ENCODE data around the gene ATP2C1. TPM values are rescaled to one million over a fixed set of nuclear protein-coding genes. Genes with fewer than 3 reads are reported as not detected.

Gene ATP2C1
- total and polyA plus RNA-seq, 2 of the 13 experiments (the other 11 are each of a cell fraction or from before 2014, with no cell fraction given): 32.4 to 37.6 TPM

DNA sequence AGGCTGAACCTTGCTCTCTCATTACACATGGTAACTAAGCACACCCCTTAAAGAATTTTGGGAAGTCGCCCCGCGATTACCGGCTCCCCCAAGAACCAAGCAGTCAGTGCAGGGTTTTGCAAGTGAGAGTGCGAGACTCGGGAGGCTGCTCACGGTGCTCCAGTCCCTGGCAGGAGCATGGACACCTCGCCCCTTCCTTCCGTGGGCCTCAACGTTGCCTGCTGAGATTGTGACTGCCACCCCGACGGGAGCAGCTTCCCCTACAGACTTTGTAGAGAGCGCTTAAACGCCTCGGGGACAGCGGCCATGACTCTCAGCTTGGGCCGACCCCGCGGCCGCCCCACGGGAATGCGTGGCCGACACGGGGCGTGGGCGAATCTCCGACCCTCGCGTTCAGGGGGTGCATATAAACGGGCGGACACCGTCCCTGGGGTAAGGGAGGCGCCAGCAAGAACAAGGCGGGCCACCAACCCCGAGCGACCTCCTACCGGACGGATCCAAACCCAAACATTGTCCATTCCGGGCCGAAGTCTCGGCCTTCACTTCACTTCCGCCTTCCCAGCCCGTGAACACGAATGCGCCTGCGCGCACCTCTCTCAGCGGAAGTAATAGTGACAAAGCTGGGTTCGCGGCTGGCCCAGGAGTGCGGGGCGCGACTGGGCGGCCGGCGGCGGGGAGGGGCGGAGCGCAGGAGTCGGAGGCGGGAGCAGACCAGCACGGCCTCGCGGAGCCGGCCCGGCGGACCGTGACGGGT is at the start of gene ATP2C1 (continued):
- TF ChIP-seq ZNF839 (CRISPR knock-in tag; IDR thresholded peaks at IDR 0.05; ENCODE audit: borderline replicate concordance) (peak; percentile 60; the same call in 1 of the 2 replicates), NFE2L2 (IDR thresholded peaks at IDR 0.05; ENCODE audit: low read length) (no peak), SMC3 (IDR thresholded peaks at IDR 0.05; ENCODE audit: low read length) (no peak), ZFP41 (CRISPR knock-in tag; IDR thresholded peaks at IDR 0.05; ENCODE audit: borderline replicate concordance) (no peak; the same call in 1 of the 2 replicates), ZMYM4 (CRISPR knock-in tag; IDR thresholded peaks at IDR 0.05) (peak; percentile 77), NKX3-1 (CRISPR knock-in tag; IDR thresholded peaks at IDR 0.05) (no peak), AGO2 (optimal IDR thresholded peaks at IDR 0.05; ENCODE audit: low read depth, low read length) (peak; percentile 90), POLR2AphosphoS5 (IDR thresholded peaks at IDR 0.05; ENCODE audit: low read depth, low read length) (peak; percentile 95), HNRNPK (IDR thresholded peaks at IDR 0.05; ENCODE audit: low read depth, low read length, poor library complexity, severe bottlenecking) (peak; percentile 98), MED1 (CRISPR knock-in tag; IDR thresholded peaks at IDR 0.05) (peak; percentile 44; the same call in 1 of the 2 replicates), RELA (CRISPR knock-in tag; IDR thresholded peaks at IDR 0.05) (no peak), HCFC1 (IDR thresholded peaks at IDR 0.05; ENCODE audit: low read depth, low read length) (peak; percentile 31; the same call in 1 of the 2 replicates), ZNF547 (CRISPR knock-in tag; IDR thresholded peaks at IDR 0.05) (peak; percentile 62; the same call in 1 of the 2 replicates), JUND (CRISPR knock-in tag; IDR thresholded peaks at IDR 0.05) (no peak), NCOA5 (CRISPR knock-in tag; IDR thresholded peaks at IDR 0.05) (no peak), ZNF615 (CRISPR knock-in tag; IDR thresholded peaks at IDR 0.05; ENCODE audit: borderline replicate concordance) (no peak), PHF21A (CRISPR knock-in tag; IDR thresholded peaks at IDR 0.05) (peak; percentile 49; the same call in 1 of the 2 replicates), ZNF3 (CRISPR knock-in tag; IDR thresholded peaks at IDR 0.05) (no peak), FOSL1 (CRISPR knock-in tag; IDR thresholded peaks at IDR 0.05; ENCODE audit: borderline replicate concordance) (no peak)
- TF ChIP-seq, protein P1, sequence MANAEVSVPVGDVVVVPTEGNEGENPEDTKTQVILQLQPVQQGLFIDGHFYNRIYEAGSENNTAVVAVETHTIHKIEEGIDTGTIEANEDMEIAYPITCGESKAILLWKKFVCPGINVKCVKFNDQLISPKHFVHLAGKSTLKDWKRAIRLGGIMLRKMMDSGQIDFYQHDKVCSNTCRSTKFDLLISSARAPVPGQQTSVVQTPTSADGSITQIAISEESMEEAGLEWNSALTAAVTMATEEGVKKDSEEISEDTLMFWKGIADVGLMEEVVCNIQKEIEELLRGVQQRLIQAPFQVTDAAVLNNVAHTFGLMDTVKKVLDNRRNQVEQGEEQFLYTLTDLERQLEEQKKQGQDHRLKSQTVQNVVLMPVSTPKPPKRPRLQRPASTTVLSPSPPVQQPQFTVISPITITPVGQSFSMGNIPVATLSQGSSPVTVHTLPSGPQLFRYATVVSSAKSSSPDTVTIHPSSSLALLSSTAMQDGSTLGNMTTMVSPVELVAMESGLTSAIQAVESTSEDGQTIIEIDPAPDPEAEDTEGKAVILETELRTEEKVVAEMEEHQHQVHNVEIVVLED (CRISPR knock-in tag; IDR thresholded peaks at IDR 0.05; ENCODE audit: borderline replicate concordance): peak; percentile 45; the same call in 1 of the 2 replicates
- TF ChIP-seq, protein P2, sequence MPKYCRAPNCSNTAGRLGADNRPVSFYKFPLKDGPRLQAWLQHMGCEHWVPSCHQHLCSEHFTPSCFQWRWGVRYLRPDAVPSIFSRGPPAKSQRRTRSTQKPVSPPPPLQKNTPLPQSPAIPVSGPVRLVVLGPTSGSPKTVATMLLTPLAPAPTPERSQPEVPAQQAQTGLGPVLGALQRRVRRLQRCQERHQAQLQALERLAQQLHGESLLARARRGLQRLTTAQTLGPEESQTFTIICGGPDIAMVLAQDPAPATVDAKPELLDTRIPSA (CRISPR knock-in tag; IDR thresholded peaks at IDR 0.05; ENCODE audit: borderline replicate concordance): no peak
- TF ChIP-seq, protein P3, sequence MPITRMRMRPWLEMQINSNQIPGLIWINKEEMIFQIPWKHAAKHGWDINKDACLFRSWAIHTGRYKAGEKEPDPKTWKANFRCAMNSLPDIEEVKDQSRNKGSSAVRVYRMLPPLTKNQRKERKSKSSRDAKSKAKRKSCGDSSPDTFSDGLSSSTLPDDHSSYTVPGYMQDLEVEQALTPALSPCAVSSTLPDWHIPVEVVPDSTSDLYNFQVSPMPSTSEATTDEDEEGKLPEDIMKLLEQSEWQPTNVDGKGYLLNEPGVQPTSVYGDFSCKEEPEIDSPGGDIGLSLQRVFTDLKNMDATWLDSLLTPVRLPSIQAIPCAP (CRISPR knock-in tag; IDR thresholded peaks at IDR 0.05; ENCODE audit: low read depth): no peak
- TF ChIP-seq, protein P4, sequence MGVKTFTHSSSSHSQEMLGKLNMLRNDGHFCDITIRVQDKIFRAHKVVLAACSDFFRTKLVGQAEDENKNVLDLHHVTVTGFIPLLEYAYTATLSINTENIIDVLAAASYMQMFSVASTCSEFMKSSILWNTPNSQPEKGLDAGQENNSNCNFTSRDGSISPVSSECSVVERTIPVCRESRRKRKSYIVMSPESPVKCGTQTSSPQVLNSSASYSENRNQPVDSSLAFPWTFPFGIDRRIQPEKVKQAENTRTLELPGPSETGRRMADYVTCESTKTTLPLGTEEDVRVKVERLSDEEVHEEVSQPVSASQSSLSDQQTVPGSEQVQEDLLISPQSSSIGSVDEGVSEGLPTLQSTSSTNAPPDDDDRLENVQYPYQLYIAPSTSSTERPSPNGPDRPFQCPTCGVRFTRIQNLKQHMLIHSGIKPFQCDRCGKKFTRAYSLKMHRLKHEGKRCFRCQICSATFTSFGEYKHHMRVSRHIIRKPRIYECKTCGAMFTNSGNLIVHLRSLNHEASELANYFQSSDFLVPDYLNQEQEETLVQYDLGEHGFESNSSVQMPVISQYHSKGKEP (CRISPR knock-in tag; IDR thresholded peaks at IDR 0.05): no peak
- TF ChIP-seq, protein P5, sequence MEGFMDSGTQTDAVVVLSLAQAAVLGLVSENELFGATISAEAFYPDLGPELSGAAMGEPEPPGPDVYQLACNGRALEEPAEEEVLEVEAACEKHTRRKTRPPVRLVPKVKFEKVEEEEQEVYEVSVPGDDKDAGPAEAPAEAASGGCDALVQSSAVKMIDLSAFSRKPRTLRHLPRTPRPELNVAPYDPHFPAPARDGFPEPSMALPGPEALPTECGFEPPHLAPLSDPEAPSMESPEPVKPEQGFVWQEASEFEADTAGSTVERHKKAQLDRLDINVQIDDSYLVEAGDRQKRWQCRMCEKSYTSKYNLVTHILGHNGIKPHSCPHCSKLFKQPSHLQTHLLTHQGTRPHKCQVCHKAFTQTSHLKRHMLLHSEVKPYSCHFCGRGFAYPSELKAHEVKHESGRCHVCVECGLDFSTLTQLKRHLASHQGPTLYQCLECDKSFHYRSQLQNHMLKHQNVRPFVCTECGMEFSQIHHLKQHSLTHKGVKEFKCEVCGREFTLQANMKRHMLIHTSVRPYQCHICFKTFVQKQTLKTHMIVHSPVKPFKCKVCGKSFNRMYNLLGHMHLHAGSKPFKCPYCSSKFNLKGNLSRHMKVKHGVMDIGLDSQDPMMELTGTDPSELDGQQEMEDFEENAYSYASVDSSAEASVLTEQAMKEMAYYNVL (CRISPR knock-in tag; IDR thresholded peaks at IDR 0.05; ENCODE audit: borderline replicate concordance): peak; percentile 68; the same call in 1 of the 2 replicates

Measured in HepG2 (cell line).